ENCODE results near the gene ZNF524.

ZNF524 gene

DNA sequence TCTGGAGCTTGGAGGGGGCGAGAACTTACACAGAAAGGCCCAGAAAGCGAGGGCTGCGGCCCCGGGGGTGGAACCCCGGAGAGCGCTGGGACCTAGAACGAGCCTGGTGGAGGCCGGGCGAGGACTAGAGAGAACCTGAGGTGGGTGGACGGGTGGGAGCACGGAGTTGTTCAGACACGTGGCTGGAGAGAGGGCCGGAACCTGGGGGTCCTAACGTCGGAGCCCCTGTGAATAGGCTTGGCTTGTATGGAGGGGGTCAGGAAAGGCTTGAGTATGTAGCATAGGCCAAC, 43.7 kb downstream of the ZNF524 start:
- peak overlapping the region; percentile 91 for H3K4me3 ChIP-seq (ENCODE audit: extremely low read depth, insufficient read depth, low read length, poor library complexity, severe bottlenecking)
- 1 to 2% methylated on average over 11 to 13 of the region's 15 CpGs for whole genome bisulfite sequencing, 2 experiments (ENCODE audit: insufficient coverage in 2 of 2)
- H3K36me3 ChIP-seq (ENCODE audit: control insufficient read depth, insufficient read depth, low read length) = peaks cover 24% of the 10 kb centered on the region
- H3K27ac ChIP-seq (ENCODE audit: low read depth, low read length, severe bottlenecking) = no peak overlapping the region
- peaks cover 18% of the 10 kb centered on the region for H3K4me1 ChIP-seq (ENCODE audit: control insufficient read depth, insufficient read depth, low read length, poor library complexity, severe bottlenecking)
- H3K9me3 ChIP-seq (ENCODE audit: control insufficient read depth, low read length) = no peaks in the 10 kb centered on the region

DNA sequence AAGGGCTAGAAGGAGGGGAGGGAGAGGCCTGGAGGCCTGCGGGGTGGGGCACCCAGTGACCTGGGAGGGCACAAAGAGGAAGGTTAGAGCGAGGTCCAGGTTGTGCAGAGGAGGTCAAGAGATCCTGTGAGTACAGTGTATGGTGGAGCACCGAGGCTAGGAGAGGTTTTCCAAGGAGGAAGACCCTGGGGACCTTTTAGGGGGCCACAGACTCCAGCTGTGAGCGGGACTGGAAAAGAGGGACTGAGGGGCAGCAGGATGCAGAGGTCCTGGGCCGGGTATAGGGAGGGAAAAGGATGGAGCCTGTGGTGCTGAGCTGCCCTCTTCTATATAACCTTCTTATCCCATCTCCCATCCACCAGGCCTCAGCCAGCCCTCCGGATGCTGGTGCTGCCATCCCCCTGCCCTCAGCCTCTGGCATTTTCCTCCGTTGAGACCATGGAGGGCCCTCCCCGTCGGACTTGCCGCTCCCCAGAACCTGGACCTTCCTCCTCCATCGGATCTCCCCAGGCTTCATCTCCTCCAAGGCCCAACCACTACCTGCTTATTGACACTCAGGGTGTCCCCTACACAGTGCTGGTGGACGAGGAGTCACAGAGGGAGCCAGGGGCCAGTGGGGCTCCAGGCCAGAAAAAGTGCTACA, 44.2 kb downstream of the ZNF524 start:
- H3K4me1 ChIP-seq (ENCODE audit: control insufficient read depth, insufficient read depth, low read length, poor library complexity, severe bottlenecking) = peaks cover 18% of the 10 kb centered on the region

DNA sequence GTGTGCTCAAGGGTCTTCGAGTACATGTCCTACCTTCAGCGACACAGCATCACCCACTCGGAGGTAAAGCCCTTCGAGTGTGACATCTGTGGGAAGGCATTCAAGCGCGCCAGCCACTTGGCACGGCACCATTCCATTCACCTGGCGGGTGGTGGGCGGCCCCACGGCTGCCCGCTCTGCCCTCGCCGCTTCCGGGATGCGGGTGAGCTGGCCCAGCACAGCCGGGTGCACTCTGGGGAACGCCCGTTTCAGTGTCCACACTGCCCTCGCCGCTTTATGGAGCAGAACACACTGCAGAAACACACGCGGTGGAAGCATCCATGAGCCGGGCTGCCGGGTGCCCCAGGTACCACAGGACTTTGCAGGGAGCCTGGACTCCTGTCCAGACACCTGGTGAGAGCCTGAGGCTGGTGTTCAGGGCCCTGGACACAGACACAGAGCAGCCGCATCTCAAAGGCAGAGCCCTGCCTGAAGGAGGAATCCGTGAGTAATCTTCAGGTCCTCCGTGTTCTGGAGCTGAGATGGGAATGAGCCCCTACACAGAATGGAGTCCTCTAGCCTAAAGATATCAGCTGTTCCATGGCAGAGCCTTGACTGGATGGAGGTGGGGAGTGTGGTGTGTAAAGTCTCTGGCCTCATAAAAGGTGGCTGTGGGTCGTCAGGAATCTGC, 44.9 kb downstream of the ZNF524 start:
- H3K36me3 ChIP-seq (ENCODE audit: control insufficient read depth, insufficient read depth, low read length) = peaks cover 25% of the 10 kb centered on the region
- 95 to 96% methylated on average over 26 to 27 of the region's 28 CpGs for WGBS, 2 experiments (ENCODE audit: insufficient coverage in 2 of 2)
- peaks cover 18% of the 10 kb centered on the region for H3K4me1 ChIP-seq (ENCODE audit: control insufficient read depth, insufficient read depth, low read length, poor library complexity, severe bottlenecking)
- H3K27ac ChIP-seq (ENCODE audit: low read depth, low read length, severe bottlenecking) = no peak overlapping the region
- H3K4me3 ChIP-seq (ENCODE audit: extremely low read depth, insufficient read depth, low read length, poor library complexity, severe bottlenecking) = peak overlapping the region; percentile 91
- no peaks in the 10 kb centered on the region for H3K9me3 ChIP-seq (ENCODE audit: control insufficient read depth, low read length)

More for the DNA sequence above, 44.2 kb downstream of the ZNF524 start:
- H3K27ac ChIP-seq (ENCODE audit: low read depth, low read length, severe bottlenecking) = no peak overlapping the region
- H3K4me3 ChIP-seq (ENCODE audit: extremely low read depth, insufficient read depth, low read length, poor library complexity, severe bottlenecking) = peak overlapping the region; percentile 91
- 54 to 56% methylated on average over 7 to 9 of the region's 12 CpGs for WGBS, 2 experiments (ENCODE audit: insufficient coverage in 2 of 2)
- H3K9me3 ChIP-seq (ENCODE audit: control insufficient read depth, low read length) = no peaks in the 10 kb centered on the region
- peaks cover 24% of the 10 kb centered on the region for H3K36me3 ChIP-seq (ENCODE audit: control insufficient read depth, insufficient read depth, low read length)

DNA sequence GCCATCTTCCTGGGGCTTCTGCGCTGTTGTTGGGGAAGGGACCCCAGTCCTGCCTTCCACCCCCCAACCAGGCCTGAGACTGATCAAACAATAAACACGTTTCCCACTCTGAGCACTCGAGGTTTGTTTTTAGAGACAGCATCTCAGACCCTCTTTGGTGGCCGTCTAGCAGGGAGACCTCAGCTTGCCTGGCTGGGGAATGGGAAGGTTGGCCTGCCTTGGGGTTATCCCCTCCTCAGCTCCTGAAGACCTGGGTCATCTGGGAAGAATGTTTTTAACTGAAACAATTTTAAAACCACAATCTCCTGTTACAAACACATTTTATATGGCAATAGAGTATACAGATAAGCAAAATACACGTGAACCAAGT, 45.4 kb downstream of the ZNF524 start:
- WGBS, 2 experiments (ENCODE audit: insufficient coverage in 2 of 2) = 87 to 96% methylated on average over 3 of the region's 5 CpGs
- no peaks in the 10 kb centered on the region for H3K9me3 ChIP-seq (ENCODE audit: control insufficient read depth, low read length)
- H3K4me3 ChIP-seq (ENCODE audit: extremely low read depth, insufficient read depth, low read length, poor library complexity, severe bottlenecking) = no peak overlapping the region
- peaks cover 31% of the 10 kb centered on the region for H3K36me3 ChIP-seq (ENCODE audit: control insufficient read depth, insufficient read depth, low read length)
- H3K4me1 ChIP-seq (ENCODE audit: control insufficient read depth, insufficient read depth, low read length, poor library complexity, severe bottlenecking) = peaks cover 18% of the 10 kb centered on the region
- H3K27ac ChIP-seq (ENCODE audit: low read depth, low read length, severe bottlenecking) = no peak overlapping the region

DNA sequence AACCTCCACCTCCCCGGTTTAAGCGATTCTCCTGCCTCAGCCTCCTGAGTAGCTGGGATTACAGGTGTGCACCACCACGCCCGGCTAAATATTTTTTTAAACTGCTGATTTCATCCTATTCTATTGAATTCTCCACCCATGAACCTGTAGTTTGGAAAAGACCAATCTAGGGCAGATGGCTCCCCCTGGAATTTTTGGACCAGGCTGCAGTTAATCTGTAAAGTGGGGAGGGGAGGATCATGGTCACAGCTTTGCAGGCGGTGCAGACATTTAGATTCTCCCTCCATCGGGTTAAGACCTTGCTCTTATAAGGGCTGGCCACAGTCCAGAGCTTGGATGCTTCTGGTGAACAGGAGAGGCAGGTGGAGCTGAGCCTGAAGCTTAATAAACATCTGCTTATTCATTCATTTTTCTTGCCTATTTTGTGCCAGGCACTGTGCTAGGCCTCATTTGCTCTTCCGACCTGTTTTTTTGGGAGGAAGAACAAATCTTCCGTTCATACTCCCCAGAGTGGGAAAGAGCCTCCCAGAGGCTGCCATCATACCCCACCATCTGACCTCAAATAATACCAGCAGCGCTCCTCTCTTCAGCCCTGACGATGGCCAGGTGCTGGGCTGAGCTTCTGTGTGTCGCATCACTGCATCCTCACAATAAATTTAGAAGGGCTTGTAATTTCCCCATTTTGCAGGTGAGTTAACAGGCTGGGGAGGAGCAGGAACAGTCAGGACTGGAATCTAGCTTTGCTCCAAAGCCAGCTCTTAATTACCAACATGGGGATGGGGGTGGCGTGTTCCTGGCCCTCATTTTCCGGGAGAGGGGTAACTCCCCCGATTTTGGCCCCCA, 47.0 kb downstream of the ZNF524 start:
- Histone ChIP-seq H3K4me3 (ENCODE audit: extremely low read depth, insufficient read depth, low read length, poor library complexity, severe bottlenecking) (peak overlapping the region; percentile 70), H3K4me1 (ENCODE audit: control insufficient read depth, insufficient read depth, low read length, poor library complexity, severe bottlenecking) (peaks cover 18% of the 10 kb centered on the region), H3K27ac (ENCODE audit: low read depth, low read length, severe bottlenecking) (peak overlapping the region; percentile 64), H3K9me3 (ENCODE audit: control insufficient read depth, low read length) (no peaks in the 10 kb centered on the region), H3K36me3 (ENCODE audit: control insufficient read depth, insufficient read depth, low read length) (peaks cover 39% of the 10 kb centered on the region)
- WGBS, 2 experiments (ENCODE audit: insufficient coverage in 2 of 2) = 54 to 67% methylated on average over 6 to 7 of the region's 14 CpGs

DNA sequence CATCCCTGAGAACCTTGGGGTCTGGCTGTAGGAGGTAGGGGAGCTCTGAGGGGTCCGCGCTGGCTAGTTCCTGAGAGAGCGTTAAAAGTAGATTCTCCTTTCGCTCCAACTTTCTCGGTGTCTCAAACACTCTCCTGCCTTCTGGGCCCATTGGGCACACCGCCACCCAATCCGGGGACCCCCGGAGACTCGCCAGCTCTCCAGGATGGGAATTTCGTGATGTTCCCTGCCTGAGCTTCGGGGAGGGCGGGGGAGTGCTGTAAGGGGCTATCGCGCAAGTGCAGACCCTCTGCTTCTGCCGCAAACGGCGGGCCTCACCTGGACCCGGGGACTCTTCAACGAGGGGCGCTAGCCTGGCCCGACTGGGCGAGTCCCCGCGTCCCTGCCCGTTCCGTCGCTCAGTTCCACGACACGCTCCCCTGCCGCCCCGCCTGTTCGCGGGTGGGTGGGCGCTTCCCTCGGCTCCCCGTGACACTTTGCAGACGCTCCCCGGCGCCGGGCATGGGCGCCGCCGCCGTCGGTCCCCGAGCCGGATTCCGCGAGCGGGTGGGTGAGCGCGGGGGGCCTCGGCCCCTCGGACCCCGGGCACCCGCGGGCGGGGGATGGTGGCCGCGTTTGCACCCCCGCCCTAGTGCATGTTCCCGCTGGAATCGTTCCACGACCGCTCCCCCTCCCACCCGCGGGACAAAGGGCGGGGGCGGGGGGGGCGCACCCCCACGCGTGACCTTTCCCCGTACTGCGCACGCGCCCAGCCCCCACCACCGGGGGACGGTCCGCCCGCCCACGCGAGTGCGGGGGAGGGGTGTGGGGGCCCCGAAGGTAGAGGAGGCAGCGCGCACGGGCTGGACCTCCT, 47.9 kb downstream of the ZNF524 start, which contains the start of gene CCDC106:
CCDC106 (plus strand) TSS at position 481 of the 853 bp plus-strand sequence. CDS start 835 bp downstream, outside the sequence.
- H3K36me3 ChIP-seq (ENCODE audit: control insufficient read depth, insufficient read depth, low read length) = peaks cover 46% of the 10 kb centered on the region
- H3K4me3 ChIP-seq (ENCODE audit: extremely low read depth, insufficient read depth, low read length, poor library complexity, severe bottlenecking) = peak within 1 kb of the TSS; percentile 70
- H3K4me1 ChIP-seq (ENCODE audit: control insufficient read depth, insufficient read depth, low read length, poor library complexity, severe bottlenecking) = peaks cover 18% of the 10 kb centered on the region
- 0 to 1% methylated on average over 36 to 53 of the region's 87 CpGs for WGBS, 2 experiments (ENCODE audit: insufficient coverage in 2 of 2)
- peak within 1 kb of the TSS; percentile 64 for H3K27ac ChIP-seq (ENCODE audit: low read depth, low read length, severe bottlenecking)
- H3K9me3 ChIP-seq (ENCODE audit: control insufficient read depth, low read length) = no peaks in the 10 kb centered on the region

DNA sequence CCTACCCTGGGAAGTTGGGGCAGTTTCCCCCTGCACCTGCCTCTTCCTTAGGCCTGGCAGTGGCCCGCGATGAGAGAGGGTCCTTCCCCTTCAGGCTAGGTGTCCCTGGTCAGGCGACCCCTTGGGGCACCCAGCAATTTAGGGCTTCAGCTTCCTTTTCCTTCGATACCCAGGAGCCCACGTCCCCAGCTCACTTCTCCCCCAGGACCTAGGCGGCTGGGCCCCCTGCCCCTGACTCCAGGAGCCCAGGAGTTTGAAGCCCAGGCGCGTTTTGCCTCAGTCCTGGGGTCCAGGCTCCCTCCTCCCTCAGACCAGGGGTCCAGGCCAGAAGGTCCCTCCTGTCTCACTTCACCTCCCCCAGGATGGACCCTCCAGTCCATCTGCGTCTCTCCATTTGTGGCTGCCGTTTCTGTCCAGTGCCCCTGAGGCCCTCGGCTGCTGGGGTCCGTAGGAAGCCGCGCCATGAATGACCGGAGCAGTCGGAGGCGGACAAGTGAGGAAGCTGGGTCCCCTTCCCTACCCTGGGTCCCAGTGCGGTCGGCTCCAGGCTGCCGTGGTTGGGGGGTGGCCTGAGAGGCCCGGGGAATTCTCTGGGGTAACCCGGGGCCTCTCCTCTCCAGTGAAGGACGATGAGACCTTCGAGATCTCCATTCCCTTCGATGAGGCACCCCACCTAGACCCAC, 48.6 kb downstream of the ZNF524 start:
- Histone ChIP-seq H3K27ac (ENCODE audit: low read depth, low read length, severe bottlenecking) (no peak overlapping the region), H3K4me3 (ENCODE audit: extremely low read depth, insufficient read depth, low read length, poor library complexity, severe bottlenecking) (peak overlapping the region; percentile 70), H3K4me1 (ENCODE audit: control insufficient read depth, insufficient read depth, low read length, poor library complexity, severe bottlenecking) (peaks cover 18% of the 10 kb centered on the region), H3K36me3 (ENCODE audit: control insufficient read depth, insufficient read depth, low read length) (peaks cover 46% of the 10 kb centered on the region), H3K9me3 (ENCODE audit: control insufficient read depth, low read length) (no peaks in the 10 kb centered on the region)
- WGBS, 2 experiments (ENCODE audit: insufficient coverage in 2 of 2) = 68 to 73% methylated on average over 17 to 22 of the region's 25 CpGs

DNA sequence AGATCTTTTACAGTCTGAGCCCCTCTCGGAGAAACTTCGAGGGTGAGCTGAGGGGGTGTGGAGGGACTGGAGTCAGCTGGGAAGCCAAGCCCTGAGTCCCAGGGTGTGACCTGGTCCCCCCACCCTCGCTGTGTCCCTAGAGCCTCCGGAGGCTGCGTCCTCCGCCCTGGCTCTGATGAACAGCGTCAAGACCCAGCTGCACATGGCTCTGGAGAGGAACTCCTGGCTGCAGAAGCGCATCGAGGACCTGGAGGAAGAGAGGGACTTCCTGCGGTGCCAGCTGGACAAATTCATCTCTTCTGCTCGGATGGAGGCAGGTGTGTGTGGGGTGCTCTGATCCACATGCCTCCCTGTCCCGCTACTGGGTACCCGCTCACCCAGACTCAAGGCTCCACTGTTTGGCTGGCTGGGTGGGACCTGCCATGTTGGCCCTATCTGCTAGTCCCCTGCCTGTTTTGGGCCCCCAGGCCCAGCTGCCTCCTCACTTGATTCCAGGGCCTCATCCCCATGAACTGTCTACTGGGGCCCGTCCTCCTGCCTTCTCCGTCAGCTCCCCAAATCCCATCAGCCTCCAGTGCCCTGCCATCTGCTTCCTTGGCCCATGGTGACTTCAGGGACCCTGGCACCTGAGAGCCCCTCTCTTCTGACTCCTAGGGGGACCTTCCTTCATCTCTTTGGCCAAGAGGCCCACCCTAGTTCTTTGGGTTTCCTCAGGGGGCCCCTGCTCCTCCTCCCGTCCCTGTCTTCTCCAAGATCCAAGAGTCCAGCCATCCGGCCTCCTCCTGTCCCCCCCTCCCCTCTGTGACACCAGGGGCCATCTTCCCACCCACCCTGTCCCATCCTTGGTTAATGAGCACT, 49.4 kb downstream of the ZNF524 start:
- 93 to 95% methylated on average over 14 to 17 of the region's 17 CpGs for WGBS, 2 experiments (ENCODE audit: insufficient coverage in 2 of 2)
- no peak overlapping the region for H3K4me3 ChIP-seq (ENCODE audit: extremely low read depth, insufficient read depth, low read length, poor library complexity, severe bottlenecking)
- no peaks in the 10 kb centered on the region for H3K9me3 ChIP-seq (ENCODE audit: control insufficient read depth, low read length)
- H3K4me1 ChIP-seq (ENCODE audit: control insufficient read depth, insufficient read depth, low read length, poor library complexity, severe bottlenecking) = peaks cover 18% of the 10 kb centered on the region
- H3K27ac ChIP-seq (ENCODE audit: low read depth, low read length, severe bottlenecking) = no peak overlapping the region
- peaks cover 45% of the 10 kb centered on the region for H3K36me3 ChIP-seq (ENCODE audit: control insufficient read depth, insufficient read depth, low read length)

DNA sequence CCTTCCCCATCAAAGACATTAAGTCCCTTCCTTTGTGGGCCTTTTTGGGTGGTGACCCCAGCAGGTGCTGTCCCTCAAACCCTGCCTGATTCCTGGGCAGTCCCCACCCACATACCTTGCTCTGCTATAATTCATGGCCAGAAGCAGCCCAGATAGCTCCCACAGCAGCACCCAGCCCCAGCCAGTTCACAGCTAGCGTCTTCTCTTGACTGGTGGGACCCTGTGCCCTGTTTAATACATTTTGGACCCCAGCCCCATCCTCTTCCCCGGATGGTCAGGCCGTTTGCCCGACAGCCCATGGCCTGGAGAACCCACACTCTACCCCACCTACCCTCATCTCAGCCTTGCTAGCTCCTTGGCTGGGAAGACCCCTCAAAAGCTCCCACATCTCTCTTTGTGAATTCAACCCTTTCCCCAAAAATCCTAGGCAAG, 50.1 kb downstream of the ZNF524 start:
- no peak overlapping the region for H3K27ac ChIP-seq (ENCODE audit: low read depth, low read length, severe bottlenecking)
- H3K4me3 ChIP-seq (ENCODE audit: extremely low read depth, insufficient read depth, low read length, poor library complexity, severe bottlenecking) = no peak overlapping the region
- H3K9me3 ChIP-seq (ENCODE audit: control insufficient read depth, low read length) = no peaks in the 10 kb centered on the region
- peaks cover 13% of the 10 kb centered on the region for H3K4me1 ChIP-seq (ENCODE audit: control insufficient read depth, insufficient read depth, low read length, poor library complexity, severe bottlenecking)
- 89 to 100% methylated on average over 2 to 4 of the region's 4 CpGs for WGBS, 2 experiments (ENCODE audit: insufficient coverage in 2 of 2)
- H3K36me3 ChIP-seq (ENCODE audit: control insufficient read depth, insufficient read depth, low read length) = peaks cover 38% of the 10 kb centered on the region
